B cell (primary cell): ENCODE results near the gene TAB3. TPM values are rescaled to one million over a fixed set of nuclear protein-coding genes. Genes with fewer than 3 reads are reported as not detected.

ENCODE experiments used
- ATAC-seq: fragments of 200-7000 bp; cut with Tn5 transposase; one replicate; pipeline ENCODE4 v1.10.0; 2021; ENCODE audit warnings: low read depth, mild to moderate bottlenecking, moderate number of reproducible peaks, moderate library complexity
- CTCF ChIA-PET: fragments of 350-600 bp; sonication (Branson Sonifier 250); formaldehyde crosslinking; loops from one replicate; lab custom pipeline; 2021; ENCODE audit warnings: antibody characterized with exemption, inconsistent platforms; lab: Charles Lee
- POLR2A ChIA-PET: fragments of 350-600 bp; sonication (Branson Sonifier 250); formaldehyde crosslinking; loops from one replicate; lab custom pipeline; 2021; ENCODE audit warnings: antibody characterized with exemption; lab: Charles Lee
- DNase-seq: peaks from one replicate; pipeline ENCODE4 v3.0.0; 2013
- H2AFZ ChIP-seq: 2 replicates; pipeline ENCODE4 v1.6.1; 2012; ENCODE audit warnings: mild to moderate bottlenecking, low read depth, low read length; ENCODE audit not compliant: insufficient read depth, poor library complexity, severe bottlenecking
- H3K27ac ChIP-seq, 2 donors: 1 replicate in 1 of 2; 2 replicates in 1 of 2; pipeline ENCODE4 v1.5.1; 2012 to 2013; ENCODE audit warnings: low read length in 2 of 2, mild to moderate bottlenecking in 2 of 2, moderate library complexity in 1 of 2
- H3K27me3 ChIP-seq, 4 experiments: fragments of 200-600 bp in 1 of 4; sonication (generic) in 1 of 4; replicated peaks in 1 of 4; 1 replicate in 2 of 4; 2 replicates in 2 of 4; pipeline versions ENCODE4 v1.6.1 to v1.7.0; 2013 to 2016; ENCODE audit warnings: low read length in 3 of 4, mild to moderate bottlenecking in 2 of 4, mixed read lengths in 1 of 4, moderate library complexity in 1 of 4; ENCODE audit not compliant: insufficient read depth in 4 of 4, control insufficient read depth in 3 of 4; ENCODE audit errors: control extremely low read depth in 1 of 4
- H3K36me3 ChIP-seq, 2 experiments: replicated peaks in 1 of 2; 1 replicate in 1 of 2; 2 replicates in 1 of 2; pipeline versions ENCODE4 v1.6.1 to v1.7.1; 2013; ENCODE audit warnings: low read length in 1 of 2; ENCODE audit not compliant: insufficient read depth in 2 of 2, control insufficient read depth in 1 of 2; ENCODE audit errors: control extremely low read depth in 1 of 2, extremely low read depth in 1 of 2
- H3K4me1 ChIP-seq, 2 donors: fragments of 200-600 bp in 1 of 2; sonication (generic) in 1 of 2; 1 replicate in 1 of 2; 2 replicates in 1 of 2; pipeline versions ENCODE4 v1.5.1 to v1.6.1; 2013 to 2017; ENCODE audit warnings: low read length in 2 of 2; ENCODE audit not compliant: control insufficient read depth in 2 of 2, insufficient read depth in 2 of 2
- H3K4me2 ChIP-seq: replicated peaks from 2 replicates; pipeline ENCODE3; 2012; ENCODE audit warnings: mild to moderate bottlenecking, low read depth, low read length; ENCODE audit not compliant: poor library complexity, severe bottlenecking
- H3K4me3 ChIP-seq, 5 experiments: fragments of 200-600 bp in 1 of 5; sonication (generic) in 1 of 5; 1 replicate in 3 of 5; 2 replicates in 2 of 5; pipeline versions ENCODE4 v1.5.1 to v1.7.0; 2011 to 2016; ENCODE audit warnings: low read length in 4 of 5, mild to moderate bottlenecking in 4 of 5, low read depth in 2 of 5, control low read depth in 1 of 5, moderate library complexity in 1 of 5; ENCODE audit not compliant: insufficient read depth in 1 of 5; ENCODE audit errors: control extremely low read depth in 1 of 5, extremely low read depth in 1 of 5
- H3K79me2 ChIP-seq: fragments of 200-600 bp; sonication (generic); one replicate; pipeline ENCODE4 v1.6.0; 2016; ENCODE audit warnings: low read length; ENCODE audit not compliant: control insufficient read depth, insufficient read depth
- H3K9ac ChIP-seq: fragments of 200-600 bp; sonication (generic); 2 replicates; pipeline ENCODE4 v1.6.1; 2017; ENCODE audit warnings: mild to moderate bottlenecking, low read length, moderate library complexity
- H3K9me3 ChIP-seq, 3 donors: one replicate each; pipeline versions ENCODE4 v1.6.1 to v1.7.1; 2013; ENCODE audit warnings: low read length in 2 of 3; ENCODE audit not compliant: control insufficient read depth in 2 of 3, insufficient read depth in 1 of 3; ENCODE audit errors: control extremely low read depth in 1 of 3
- H4K20me1 ChIP-seq: 2 replicates; pipeline ENCODE4 v1.6.0; 2012; ENCODE audit warnings: mild to moderate bottlenecking, low read length; ENCODE audit not compliant: insufficient read depth, control insufficient read depth, poor library complexity, severe bottlenecking
- H3K27ac Mint-ChIP-seq: one replicate; pipeline ENCODE4 v1.8.0; 2021; ENCODE audit warnings: mixed read lengths
- H3K27me3 Mint-ChIP-seq: one replicate; pipeline ENCODE4 v1.8.0; 2021; ENCODE audit warnings: mixed read lengths
- H3K4me1 Mint-ChIP-seq: one replicate; pipeline ENCODE4 v1.8.0; 2021; ENCODE audit warnings: mixed read lengths
- H3K4me3 Mint-ChIP-seq: one replicate; pipeline ENCODE4 v1.8.0; 2021; ENCODE audit warnings: mixed read lengths
- H3K9me3 Mint-ChIP-seq: one replicate; pipeline ENCODE4 v1.8.0; 2022; ENCODE audit warnings: mixed read lengths; ENCODE audit not compliant: insufficient read depth
- EZH2 ChIP-seq: IDR thresholded peaks from 2 replicates; pipeline ENCODE4 v1.6.1; 2012; ENCODE audit warnings: borderline replicate concordance, low read depth, mild to moderate bottlenecking, moderate library complexity, low read length; ENCODE audit not compliant: insufficient read depth, poor library complexity, severe bottlenecking
- WGBS: methylation state at CpG from one replicate; pipeline ENCODE4 v1.1.5; 2013; ENCODE audit warnings: missing lambda C conversion rate; ENCODE audit not compliant: insufficient coverage; 5-methylcytosine and 5-hydroxymethylcytosine counted together
- intact Hi-C: fragments of 100-400 bp; cut with micrococcal nuclease; formaldehyde crosslinking; loops from one replicate; pipeline ENCODE4 v1.10.0; 2022
- polyA plus RNA-seq: library from polyadenylated mRNA; depleted of rRNA; stranded (reverse); fragments of >200 nt; gene quantifications from 2 replicates; pipeline ENCODE4 v1.2.3, GENCODE V29; 2012
- total RNA-seq, 2 donors: library from RNA; stranded (reverse); fragments of 120-200 nt in 1 of 2; gene quantifications; 1 replicate in 1 of 2; 2 replicates in 1 of 2; pipeline versions ENCODE4 v1.2.3 to v1.2.4, GENCODE V29; 2013 to 2022
- TF ChIP-seq, protein P1 (sequence below): fragments of 200-600 bp; IDR thresholded peaks from one replicate; pipeline ENCODE4 v1.8.0; 2022; ENCODE audit warnings: antibody characterized with exemption, mild to moderate bottlenecking

The TAB3 gene
- total and polyA plus RNA-seq, 2 donors (not counting 1 experiment from before 2014, with no cell fraction given) = 11.4 to 26.5 TPM

- H3K9ac ChIP-seq = no peak overlapping the region
- H3K9me3 ChIP-seq = no peaks in the 10 kb centered on the region
- no peak for ATAC-seq
- peaks cover 4% of the 10 kb centered on the region for H4K20me1 ChIP-seq
- H3K27me3 Mint-ChIP-seq = no peaks in the 10 kb centered on the region
- DNase-seq = no peak
- no peak overlapping the region for H2AFZ ChIP-seq
- TF ChIP-seq, protein P1, sequence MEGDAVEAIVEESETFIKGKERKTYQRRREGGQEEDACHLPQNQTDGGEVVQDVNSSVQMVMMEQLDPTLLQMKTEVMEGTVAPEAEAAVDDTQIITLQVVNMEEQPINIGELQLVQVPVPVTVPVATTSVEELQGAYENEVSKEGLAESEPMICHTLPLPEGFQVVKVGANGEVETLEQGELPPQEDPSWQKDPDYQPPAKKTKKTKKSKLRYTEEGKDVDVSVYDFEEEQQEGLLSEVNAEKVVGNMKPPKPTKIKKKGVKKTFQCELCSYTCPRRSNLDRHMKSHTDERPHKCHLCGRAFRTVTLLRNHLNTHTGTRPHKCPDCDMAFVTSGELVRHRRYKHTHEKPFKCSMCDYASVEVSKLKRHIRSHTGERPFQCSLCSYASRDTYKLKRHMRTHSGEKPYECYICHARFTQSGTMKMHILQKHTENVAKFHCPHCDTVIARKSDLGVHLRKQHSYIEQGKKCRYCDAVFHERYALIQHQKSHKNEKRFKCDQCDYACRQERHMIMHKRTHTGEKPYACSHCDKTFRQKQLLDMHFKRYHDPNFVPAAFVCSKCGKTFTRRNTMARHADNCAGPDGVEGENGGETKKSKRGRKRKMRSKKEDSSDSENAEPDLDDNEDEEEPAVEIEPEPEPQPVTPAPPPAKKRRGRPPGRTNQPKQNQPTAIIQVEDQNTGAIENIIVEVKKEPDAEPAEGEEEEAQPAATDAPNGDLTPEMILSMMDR = no peak
- TF ChIP-seq EZH2 = no peak
- H3K9me3 Mint-ChIP-seq = no peaks in the 10 kb centered on the region
- no peak overlapping the region for H3K4me3 ChIP-seq
- H3K4me3 Mint-ChIP-seq = no peak overlapping the region
- no peaks in the 10 kb centered on the region for H3K36me3 ChIP-seq
- no peaks in the 10 kb centered on the region for H3K27me3 ChIP-seq
- no peaks in the 10 kb centered on the region for H3K4me1 ChIP-seq
- H3K27ac Mint-ChIP-seq = no peak overlapping the region
- H3K27ac ChIP-seq = no peak overlapping the region
- H3K4me1 Mint-ChIP-seq = peaks cover 38% of the 10 kb centered on the region
- H3K4me2 ChIP-seq = no peak overlapping the region
- POLR2A ChIA-PET = no interaction called here
- peaks cover 47% of the 10 kb centered on the region for H3K79me2 ChIP-seq
- WGBS = no CpG with 5 or more reads among the region's 6 CpGs
- CTCF ChIA-PET = no interaction called here
- intact Hi-C loops = no loop called here
Observed at GRCh38 chrX:30876367-30876766, 12.7 kb downstream of the TAB3 start.

GRCh38 chrX:30875957-30876356, 13.1 kb downstream of the TAB3 start:
- H3K9me3 ChIP-seq = no peaks in the 10 kb centered on the region
- TF ChIP-seq, protein P1 = no peak
- no peak for TF ChIP-seq EZH2
- no peak overlapping the region for H3K4me3 Mint-ChIP-seq
- no peaks in the 10 kb centered on the region for H3K27me3 Mint-ChIP-seq
- H3K27ac Mint-ChIP-seq = no peak overlapping the region
- H3K27me3 ChIP-seq = no peaks in the 10 kb centered on the region
- POLR2A ChIA-PET = no interaction called here
- no peaks in the 10 kb centered on the region for H3K9me3 Mint-ChIP-seq
- CTCF ChIA-PET = no interaction called here
- H3K27ac ChIP-seq = no peak overlapping the region
- no peak overlapping the region for H3K4me2 ChIP-seq
- intact Hi-C loops = no loop called here
- no peak overlapping the region for H3K4me3 ChIP-seq
- H3K4me1 ChIP-seq = no peaks in the 10 kb centered on the region
- DNase-seq (no peak), ATAC-seq (no peak)
- H3K79me2 ChIP-seq = peaks cover 47% of the 10 kb centered on the region
- H3K36me3 ChIP-seq = no peaks in the 10 kb centered on the region
- H2AFZ ChIP-seq = no peak overlapping the region
- WGBS = no CpG with 5 or more reads among the region's 3 CpGs
- H4K20me1 ChIP-seq = peaks cover 4% of the 10 kb centered on the region
- no peak overlapping the region for H3K9ac ChIP-seq
- peaks cover 37% of the 10 kb centered on the region for H3K4me1 Mint-ChIP-seq
